ENCODE results near the gene SDK1.

DNA sequence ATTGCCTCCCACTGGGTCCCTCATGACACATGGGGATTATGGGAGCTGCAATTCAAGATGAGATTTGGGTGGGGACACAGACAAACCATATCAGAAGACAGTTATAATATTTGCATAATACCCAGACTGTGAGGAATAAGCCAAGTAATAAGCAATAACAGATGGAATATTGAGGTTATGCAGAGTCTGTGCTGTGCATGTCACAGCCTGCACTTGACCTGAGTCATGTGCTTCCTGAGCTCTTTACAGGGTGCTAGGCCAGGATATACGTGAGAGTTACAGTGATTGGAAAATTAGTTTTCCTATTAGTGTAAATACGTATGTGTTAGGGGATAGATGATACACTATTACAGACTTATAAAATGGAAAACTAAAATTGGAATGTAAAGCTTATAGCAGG lies 288.7 kb downstream of the SDK1 start:
- TF ChIP-seq, protein P1, sequence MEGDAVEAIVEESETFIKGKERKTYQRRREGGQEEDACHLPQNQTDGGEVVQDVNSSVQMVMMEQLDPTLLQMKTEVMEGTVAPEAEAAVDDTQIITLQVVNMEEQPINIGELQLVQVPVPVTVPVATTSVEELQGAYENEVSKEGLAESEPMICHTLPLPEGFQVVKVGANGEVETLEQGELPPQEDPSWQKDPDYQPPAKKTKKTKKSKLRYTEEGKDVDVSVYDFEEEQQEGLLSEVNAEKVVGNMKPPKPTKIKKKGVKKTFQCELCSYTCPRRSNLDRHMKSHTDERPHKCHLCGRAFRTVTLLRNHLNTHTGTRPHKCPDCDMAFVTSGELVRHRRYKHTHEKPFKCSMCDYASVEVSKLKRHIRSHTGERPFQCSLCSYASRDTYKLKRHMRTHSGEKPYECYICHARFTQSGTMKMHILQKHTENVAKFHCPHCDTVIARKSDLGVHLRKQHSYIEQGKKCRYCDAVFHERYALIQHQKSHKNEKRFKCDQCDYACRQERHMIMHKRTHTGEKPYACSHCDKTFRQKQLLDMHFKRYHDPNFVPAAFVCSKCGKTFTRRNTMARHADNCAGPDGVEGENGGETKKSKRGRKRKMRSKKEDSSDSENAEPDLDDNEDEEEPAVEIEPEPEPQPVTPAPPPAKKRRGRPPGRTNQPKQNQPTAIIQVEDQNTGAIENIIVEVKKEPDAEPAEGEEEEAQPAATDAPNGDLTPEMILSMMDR (conservative IDR thresholded peaks at IDR 0.05), result no peak
- no peak for TF ChIP-seq ZFX (IDR thresholded peaks at IDR 0.05)
